HG03095 (cell line): ENCODE results near the gene B3GAT1.
A peak's percentile ranks its signal among the peaks of the same experiment; 100 is the strongest.
"Not testable (repeated sequence)": the region's sequence is repeated elsewhere in the genome, so short reads cannot be mapped to it uniquely, and the experiment has no call there.

Source experiments
- ATAC-seq: cut with Tn5 transposase; IDR thresholded peaks from one replicate; pipeline ENCODE4 v1.9.1; 2021; ENCODE audit warnings: moderate library complexity; ENCODE audit not compliant: unreplicated experiment

The B3GAT1 gene

DNA sequence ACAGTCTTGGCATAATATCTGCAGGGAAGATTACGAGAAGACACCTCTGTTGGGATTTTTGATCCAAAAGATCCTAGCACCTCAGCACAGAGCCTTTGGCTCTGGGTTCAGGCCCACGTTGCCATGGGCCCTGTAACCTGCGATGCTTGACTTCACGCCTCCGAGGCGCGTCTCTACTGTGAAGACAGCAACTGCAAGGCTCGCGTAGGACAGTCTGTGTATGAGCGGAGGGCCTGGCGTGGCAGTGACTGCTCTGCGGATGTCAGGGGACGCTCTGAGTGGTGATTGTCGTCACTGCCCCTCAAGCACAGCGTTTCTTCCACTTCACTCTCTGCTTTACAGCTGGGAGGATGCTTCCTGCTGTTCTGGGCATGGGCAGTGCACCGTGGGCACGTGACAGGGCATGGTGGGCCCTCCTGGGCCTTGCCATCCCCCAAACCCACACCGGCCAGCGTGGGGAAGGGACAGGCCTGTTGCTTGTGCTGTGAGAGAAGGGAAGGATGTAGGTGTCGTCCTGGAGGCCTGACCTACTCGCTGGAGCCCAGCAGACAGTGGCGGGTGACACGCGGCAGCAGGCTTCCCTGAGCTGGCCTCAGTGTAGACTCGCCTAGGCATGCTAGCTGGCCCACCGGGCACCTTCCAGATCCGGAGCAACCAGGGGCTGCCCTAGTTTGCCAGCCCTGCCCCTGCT is 53.7 kb downstream of the B3GAT1 start:
- ATAC-seq, result no peak

DNA sequence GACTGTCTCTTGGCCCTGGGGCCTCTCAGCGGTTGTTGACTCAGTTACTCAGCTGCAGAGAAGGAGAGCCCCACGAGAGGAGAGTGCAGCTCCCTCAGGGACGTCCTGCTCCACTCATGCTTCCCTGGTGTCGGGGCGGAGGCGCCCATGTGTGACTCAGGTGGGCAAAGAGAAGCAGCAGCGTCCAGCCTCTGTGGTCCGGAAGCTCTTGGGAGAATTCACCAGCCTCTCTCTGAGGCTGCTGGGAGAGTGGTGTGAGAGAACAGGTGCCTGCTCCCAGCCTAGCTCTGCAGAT is 54.5 kb downstream of the B3GAT1 start:
- ATAC-seq, result no peak

DNA sequence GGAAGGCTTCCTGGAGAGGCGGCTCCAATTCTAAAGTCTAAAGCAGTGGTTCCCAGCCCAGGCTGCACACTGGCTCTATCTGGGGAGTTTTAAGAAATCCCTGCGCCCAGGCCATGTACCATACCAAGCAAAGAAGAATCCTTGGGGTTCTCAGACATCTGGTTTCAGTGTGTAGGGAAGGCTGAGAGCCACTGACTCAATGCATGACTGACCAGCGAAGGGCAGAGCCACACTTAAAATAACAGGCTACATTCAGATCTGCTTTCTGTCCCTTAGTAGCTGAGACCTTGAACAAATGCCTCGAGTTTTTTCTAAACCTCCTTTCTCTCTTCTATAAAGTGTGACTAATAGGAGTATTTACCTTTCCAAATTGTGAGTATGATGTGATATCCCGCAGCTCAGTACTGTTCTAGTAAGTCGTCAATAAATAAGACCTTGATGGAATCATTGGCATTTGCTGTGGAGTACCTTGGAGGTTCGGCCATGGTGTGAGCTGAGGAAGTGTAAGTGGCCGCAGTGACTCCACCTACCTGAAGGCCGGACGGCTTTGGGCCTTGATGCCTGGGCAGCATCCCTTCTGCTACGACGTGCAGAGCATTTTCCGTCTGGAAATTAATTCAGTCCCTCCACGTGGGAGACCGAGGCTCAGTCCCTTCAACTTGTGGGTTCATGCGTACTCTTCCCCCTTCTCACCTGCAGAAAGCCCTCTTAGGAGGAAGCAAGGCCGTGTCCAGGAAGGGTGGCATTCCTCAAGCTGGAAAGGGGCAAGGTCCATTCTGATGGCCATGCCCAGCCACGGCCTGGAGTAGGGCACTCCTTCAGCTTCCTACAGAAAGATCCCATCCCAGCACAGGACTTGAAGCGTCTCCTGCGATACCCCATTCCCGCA is 55.1 kb downstream of the B3GAT1 start:
- ATAC-seq, result no peak

DNA sequence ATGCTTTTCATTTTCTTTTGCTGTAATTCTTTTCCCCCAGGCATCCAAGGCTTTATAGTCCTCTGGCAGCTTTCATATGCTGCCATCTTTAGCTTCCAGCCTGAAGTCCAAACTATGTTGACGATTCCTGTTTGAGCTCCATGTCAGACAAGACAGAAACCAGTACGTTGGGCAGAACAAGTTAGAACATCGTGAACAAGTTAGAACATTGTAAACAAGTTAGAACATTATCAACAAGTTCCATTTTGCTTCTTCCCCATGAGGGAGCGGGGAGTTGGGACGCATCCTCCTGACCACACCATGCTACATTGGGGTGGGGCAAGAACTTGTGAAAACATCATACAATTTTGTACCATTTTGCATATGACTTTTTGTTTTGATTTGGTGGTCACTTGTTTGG is 56.4 kb downstream of the B3GAT1 start:
- ATAC-seq, result no peak

DNA sequence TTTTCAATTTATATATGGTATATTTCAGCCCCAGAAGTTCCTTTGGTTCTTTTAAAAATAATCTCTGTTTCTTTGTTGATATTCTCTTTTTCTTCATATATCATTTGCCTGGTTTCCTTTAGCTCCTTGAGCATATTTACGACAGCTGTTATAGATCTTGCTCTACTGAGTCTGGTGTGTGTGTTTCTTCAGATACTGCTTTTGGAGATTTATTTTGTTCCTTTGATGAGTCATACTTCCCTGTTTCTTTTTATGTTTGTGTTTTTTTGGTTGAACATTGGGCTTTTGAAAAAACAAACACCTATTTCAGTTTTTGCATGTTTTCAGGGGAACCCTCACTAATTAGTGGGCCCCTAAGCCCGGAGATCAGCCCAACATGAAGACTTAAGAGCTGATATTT is 56.9 kb downstream of the B3GAT1 start:
- no peak for ATAC-seq

DNA sequence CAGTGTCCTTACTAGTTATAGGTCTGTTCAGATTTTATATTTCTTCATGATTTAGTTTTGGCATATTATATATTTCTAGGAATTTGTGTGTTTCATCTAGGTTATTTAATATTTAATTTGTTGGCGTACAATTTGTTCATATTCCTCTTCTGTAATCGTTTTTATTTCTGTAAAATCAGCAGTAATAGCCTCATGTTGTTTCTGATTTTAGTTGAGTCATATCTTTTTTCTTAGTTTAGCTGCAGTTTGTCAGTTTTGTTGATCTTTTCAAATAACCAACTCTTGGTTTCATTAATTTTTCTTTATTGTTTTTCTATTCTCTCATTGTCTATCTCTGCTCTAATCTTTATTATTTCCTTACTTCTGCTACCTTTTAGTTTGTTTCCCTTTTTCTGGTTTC is 59.9 kb downstream of the B3GAT1 start:
- ATAC-seq, result no peak

DNA sequence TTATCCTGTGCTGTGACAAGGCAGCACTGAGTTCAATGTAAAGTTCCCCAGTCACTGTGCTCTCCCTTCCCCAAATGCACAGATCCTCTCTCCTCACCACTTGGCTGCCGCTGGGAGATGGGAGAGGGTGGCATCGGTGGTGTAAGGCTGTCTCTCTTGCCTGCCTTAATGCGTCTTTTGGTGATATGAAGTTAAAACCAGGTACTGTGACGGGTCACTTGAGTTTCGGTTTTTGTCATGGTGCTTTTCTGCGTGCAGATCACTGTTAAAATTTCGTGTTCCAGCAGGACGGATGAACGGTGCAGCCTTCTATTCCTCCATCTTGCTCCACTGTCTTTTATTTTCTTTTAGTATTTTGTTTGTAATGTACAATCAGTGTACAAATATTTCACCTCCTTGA is 61.7 kb downstream of the B3GAT1 start:
- peak; percentile 67 for ATAC-seq

DNA sequence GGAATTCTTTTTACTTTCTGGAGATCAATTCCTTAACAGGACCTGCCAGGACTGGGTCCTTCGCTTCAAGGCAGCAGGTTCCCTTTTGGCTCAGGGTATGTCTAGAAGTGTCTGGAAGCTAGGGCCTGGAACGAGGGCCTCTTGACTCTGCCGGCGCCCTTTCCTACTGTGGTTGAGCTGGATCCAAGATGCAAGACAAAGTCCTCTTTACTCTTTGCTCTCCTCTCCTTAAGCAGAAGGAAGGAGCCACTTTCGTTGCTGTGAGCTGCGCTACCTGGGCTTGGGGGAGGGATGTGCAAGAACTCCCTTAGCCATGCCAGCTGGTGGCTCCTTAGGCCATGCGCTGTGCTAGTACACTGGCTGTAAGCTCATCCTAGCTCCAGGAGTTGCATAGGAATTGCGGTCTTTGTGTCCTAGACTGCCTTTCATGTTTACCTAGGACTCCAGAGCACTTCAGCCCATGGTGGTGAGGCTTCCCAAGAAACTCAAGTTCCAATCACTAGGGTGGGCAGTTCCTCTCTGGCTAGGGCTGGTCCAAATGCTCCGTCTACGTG is 62.2 kb downstream of the B3GAT1 start:
- no peak for ATAC-seq

DNA sequence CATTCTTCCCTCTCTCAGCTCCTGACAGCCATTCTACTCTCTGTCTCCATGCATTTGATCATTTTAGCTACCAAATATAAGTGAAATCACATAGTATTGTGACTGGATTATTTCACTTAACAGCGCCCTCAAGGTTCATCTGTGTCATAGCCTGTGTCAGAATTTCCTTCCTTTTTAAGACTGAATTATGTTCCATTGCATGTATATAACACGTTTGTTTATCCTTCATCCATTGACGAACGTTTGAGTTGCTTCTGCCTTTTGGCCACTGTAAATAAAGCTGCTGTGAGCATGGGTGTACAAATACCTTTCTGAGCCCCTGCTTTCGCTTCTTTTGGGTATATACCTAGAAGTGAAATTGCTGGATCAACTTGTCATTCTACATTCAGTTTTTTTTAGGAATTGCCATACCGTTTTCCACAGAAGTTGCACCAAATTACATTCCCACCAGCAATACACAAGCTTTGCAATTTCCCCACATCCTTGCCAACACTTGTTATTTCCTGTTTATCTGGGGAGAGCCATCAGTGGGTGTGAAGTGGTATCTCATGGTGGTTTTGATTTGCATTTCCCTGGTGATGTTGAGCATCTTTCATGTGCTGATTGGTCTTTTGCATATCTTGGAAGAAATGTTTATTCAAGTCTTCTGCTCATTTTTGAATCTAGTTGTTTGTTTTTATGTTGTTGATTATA is 62.8 kb downstream of the B3GAT1 start:
- no peak for ATAC-seq

DNA sequence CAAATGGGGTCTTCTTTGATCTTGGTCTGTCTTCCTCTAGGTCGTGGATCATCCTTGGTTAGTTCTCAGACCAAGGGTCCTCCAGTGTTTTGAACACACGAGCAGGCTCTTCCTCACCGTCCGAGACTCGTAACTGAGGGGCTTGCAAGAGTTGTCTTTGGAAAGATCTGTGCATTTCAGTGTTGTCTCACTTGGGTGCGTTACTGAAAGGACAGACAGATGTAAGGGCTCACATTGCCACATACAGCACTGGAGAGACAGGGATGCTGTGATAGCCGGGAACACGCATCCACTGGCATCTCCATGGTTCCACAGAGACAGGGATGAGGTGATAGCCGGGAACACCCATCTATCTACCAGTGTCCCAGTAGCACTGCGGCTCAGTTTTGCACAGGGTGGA is 64.6 kb downstream of the B3GAT1 start:
- no peak for ATAC-seq

DNA sequence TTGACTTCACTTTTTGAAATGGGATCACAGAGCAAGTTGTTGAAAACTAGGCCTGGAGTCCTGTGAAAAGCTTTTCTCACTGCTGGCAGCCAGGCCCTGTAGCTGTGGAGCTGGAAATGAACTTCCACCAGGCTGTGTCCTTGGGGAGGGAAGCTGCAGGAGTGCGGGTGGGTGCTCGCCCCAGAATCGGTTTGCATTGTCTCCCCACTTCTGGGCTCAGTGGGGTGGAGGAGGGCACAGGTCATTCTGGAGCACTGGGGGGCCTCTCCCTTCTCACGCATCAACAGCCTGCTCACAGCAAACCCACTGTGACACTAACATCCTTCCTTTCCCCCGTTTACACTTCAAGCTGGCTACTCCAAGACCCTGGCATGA is 65.1 kb downstream of the B3GAT1 start:
- ATAC-seq, result no peak

DNA sequence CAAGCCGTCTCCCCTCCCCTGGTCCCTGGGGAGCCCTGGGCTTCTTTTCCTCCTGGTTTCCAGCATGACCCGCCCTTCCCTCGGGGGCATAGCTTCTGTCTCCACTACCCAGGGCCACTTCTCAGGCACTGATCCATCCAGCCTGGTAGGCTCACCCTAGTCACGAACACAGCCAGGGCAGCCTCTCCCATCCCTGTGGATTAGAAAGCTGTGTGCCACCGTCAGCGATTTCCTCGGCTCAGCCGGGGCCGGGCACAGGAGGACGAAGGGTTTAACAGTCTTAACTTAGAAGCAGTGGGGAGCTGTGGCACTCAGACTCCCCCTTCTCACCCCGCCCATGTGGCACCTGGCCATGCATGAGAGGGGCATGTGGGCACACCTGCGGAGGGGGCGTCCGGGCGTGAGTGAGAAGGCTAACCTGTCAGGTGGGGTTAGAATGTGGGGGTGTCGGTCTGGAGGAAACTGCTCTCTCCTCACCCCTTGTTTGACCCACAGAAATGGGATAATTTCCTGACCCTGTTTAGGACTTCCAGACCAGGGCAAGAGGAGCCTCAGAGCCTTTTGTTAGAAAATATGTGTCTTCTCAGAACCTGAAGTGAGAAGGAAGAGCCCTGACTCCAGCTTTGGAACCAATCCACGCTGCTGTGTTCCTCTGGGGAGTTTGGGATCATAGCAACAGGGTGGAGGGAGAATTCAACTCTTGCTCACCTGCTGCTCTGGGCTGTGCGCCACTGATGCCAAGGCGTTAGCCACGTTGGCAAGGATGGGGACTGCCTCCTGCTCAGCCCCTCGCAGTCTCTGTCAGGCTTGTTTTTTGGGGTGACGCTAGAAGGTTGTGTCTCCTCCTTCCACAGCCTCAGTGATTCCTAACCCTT is 65.7 kb downstream of the B3GAT1 start:
- no peak for ATAC-seq

DNA sequence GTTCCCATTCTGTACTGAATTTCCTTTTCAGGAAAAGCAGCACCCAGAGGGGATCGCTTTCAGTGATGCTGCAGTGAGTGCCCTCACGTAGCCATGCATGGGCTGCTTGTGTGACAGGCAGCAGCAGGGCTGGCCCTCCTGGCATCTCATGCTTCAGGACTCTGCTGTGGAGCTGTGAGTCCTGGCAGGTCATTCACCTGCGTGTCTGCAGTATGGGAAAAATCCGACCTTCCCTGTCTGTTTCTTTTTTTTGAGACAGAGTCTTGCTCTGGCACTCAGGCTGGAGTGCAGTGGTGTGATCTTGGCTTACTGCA is 66.8 kb downstream of the B3GAT1 start:
- ATAC-seq, result no peak

DNA sequence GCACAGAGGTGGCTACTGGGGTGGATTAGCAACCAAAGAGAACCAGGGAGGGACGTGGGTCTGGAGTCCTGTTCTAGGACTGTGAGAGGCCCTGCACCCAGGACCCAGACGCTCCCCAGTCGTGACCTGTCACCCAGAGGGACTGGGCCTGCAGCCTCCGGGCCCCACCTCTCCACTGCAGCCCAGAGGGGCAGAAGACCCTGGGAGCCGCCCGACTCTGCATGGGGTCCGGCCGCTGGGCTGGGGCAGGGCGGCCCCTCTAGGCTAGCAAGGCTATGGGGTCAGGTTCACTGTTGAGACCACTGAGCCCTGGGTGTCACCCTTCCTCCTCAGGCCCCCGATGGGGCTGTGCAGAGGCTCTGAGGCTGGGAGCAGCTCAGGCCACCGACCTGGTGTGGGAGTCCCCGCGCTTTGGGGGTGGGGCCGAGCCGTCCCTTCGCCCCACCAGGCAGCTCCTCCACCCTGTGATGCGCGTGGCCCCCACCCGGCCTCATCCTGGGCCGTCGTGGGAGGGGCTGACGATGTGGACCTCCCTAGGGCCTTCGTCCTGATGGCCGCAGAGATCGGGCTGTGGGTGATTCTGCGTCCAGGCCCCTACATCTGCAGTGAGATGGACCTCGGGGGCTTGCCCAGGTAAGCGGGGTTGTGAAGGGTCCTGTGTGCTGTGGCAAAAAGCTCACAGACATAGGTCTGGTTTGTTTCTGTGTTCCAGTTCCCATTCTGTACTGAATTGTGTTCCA is 67.4 kb downstream of the B3GAT1 start:
- ATAC-seq, result not testable (repeated sequence)

DNA sequence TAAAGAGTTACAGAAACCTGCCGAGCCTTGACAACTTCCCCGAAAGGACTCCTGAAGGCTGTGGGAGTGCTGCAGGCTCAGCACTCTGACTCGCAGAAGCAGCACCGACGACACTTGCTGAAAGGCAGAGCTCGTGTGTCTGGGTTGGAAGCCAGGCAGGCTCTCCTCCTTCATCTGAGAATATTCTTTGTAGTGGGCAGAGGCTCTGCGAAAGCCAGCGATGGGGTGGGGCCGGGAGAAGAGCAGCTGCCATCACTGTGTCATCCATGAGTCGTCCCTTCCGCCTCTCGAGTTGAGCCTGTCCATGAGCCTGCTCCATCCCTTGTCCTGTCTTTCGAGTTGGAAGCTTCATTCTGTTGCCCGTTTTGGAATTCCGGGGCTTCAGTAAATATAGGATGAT is 68.4 kb downstream of the B3GAT1 start:
- no peak for ATAC-seq

DNA sequence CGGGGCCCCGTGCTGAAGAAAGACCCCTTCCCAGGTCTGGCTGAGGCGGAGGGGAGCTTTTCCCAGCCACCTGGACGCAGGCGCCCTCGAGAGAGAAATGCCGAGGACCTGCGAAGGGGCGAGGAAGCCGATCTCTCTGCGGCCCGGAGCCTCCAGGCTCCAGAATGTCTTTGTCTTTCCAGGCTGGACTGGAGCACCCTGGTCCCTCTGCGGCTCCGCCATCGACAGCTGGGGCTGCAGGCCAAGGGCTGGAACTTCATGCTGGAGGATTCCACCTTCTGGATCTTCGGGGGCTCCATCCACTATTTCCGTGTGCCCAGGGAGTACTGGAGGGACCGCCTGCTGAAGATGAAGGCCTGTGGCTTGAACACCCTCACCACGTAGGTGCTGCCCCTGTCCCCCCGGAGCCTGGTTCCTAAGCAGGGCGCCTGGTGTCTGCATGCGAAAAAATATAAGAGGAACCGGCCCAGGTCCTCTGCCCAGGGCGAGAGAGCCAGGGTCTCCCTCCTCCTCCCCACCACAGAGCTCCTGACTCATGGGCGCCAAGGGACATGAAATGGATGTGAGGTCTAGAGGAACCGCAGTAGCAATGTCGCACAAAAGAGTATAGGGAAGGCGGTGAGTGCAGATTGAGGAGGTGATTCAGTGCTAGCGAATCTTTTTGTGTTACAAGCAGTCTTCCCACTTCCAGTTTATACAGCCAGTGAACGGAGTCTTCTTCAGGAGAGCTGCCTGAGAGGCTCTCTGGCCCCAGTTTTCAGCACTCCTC is 69.3 kb downstream of the B3GAT1 start:
- ATAC-seq, result no peak

DNA sequence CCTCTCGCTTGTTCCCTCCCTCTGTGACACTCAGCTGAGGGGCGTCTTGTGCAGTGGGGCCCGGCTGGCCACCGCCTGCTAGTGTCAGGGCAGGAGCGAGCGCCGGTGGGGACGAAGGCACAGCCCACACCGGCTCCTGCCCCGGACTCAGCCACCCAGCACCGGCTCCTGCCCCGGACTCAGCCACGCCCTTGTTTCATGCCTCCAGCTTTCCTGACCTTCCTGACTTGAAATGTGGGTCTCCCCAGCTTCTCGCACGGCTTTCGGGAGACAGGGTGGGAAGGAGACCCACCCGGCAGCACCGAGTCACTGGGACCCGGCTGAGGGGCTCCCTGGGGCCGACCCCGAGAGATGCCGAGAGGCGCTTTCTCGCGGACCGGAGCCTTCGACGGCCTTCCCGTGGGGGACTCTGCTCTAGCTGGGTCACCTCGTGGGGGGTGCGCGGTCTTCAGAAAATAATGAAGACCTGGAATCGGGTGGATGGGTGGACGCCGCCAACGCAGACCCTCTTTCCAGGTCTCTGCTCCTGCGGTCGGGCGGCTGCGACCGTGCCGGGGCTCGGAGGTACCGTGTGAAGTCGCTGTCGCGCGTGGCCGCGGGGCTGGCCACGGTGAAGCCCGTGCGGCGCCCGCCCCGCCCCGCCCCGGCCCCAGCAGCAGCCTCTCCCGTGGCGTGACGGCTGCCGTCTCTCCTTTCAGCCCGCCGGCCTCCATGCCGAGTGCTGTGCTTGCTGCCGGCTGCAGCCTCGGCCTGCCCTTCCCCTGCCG is 70.1 kb downstream of the B3GAT1 start:
- no peak for ATAC-seq

DNA sequence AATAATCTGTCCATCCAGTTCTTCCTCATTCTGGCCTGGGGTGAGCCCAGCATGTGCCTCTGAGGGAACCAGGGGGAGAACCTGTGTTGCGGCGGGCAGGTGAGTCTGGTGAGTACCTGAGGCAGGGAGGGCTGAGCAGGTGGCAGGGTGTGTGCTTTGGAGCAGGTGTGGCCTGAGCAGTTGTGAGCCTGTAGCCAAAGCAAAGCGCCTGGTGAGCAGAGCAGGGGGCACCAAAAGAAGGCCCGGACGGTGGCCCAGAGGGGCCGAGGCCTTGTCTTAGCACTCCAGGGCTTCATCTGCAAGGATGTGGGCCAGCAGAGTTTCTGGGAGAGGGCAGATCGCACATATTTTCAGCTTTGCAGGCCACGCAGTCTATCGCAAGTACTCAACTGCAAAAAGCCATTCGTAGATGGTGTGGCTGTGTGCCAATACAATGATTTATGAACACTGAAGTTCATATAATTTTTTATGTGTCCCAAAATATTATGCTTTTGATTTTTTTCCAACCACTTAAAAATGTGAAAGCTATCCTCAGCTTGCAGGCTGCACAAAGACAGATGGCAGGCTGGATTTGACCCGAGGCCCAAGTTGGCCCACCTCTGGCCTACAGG is 71.6 kb downstream of the B3GAT1 start:
- ATAC-seq, result no peak
